ENCODE results near the gene FABP3. TPM values are rescaled to one million over a fixed set of nuclear protein-coding genes. Genes with fewer than 3 reads are reported as not detected.

The FABP3 gene
- total and polyA plus RNA-seq, 10 of the 15 experiments (the other 5 are each of a cell fraction or from before 2014, with no cell fraction given), result 0.36 to 1.2 (median 0.67) TPM; not detected in 2

- FAIRE-seq (no peak), ATAC-seq (no peak), DNase-seq (ENCODE audit: low read depth, low spot score) (no peak)
- H3K36me3 ChIP-seq (ENCODE audit: control insufficient read depth in 2 of 2, insufficient read depth in 2 of 2, low read length in 1 of 2), result no peaks in the 10 kb centered on the region
- no peaks in the 10 kb centered on the region for H3K9me3 ChIP-seq (replicated peaks; ENCODE audit: control insufficient read depth, insufficient read depth, low read length)
- no peak overlapping the region for H2AFZ ChIP-seq (ENCODE audit: control insufficient read depth, low read depth, low read length)
- no peaks in the 10 kb centered on the region for H4K20me1 ChIP-seq (ENCODE audit: control insufficient read depth, insufficient read depth)
- in situ Hi-C loops (cut with MboI), result loop anchor here (10.0 kb wide), 2 partner anchors 124 to 236 kb away; no protein-coding TSS in a partner anchor
- no peak overlapping the region for H3K4me3 ChIP-seq
- ChIA-PET CTCF (interaction anchor here (0.8 to 10.6 kb wide), 25 partner anchors 8 to 296 kb away, joined by 3 to 204 read pairs (median 9); partner anchors contain the start of genes PEF1 and SERINC2), POLR2A (interaction anchor here (0.5 to 2.4 kb wide), 2 partner anchors 129 to 141 kb away, joined by 4 to 11 read pairs; no protein-coding TSS in a partner anchor), RAD21 (ENCODE audit: unreplicated experiment) (interaction anchor here (0.5 to 9.6 kb wide), 8 partner anchors 25 to 237 kb away, joined by 3 to 99 read pairs (median 12); partner anchors contain the start of gene FABP3), SMC1A (ENCODE audit: uncharacterized antibody, unreplicated experiment) (interaction anchor here (0.6 to 9.5 kb wide), 16 partner anchors 15 to 294 kb away, joined by 3 to 135 read pairs (median 4); partner anchors contain the start of genes SNRNP40 and ZCCHC17)
- H3K27ac ChIP-seq (ENCODE audit: control insufficient read depth, insufficient read depth), result no peak overlapping the region
- no peak overlapping the region for H3K4me2 ChIP-seq (ENCODE audit: control insufficient read depth, insufficient read depth)
- H3K9ac ChIP-seq (ENCODE audit: control insufficient read depth, insufficient read depth, low read length), result no peak overlapping the region
- TF ChIP-seq ZNF217 (IDR thresholded peaks at IDR 0.05) (no peak), NFYB (IDR thresholded peaks at IDR 0.05; ENCODE audit: insufficient read depth, low read depth, low read length) (no peak), MEF2A (IDR thresholded peaks at IDR 0.05; ENCODE audit: insufficient read depth, low read depth, low read length) (no peak), RFX5 (IDR thresholded peaks at IDR 0.05; ENCODE audit: low read depth, low read length) (no peak), SMARCA5 (IDR thresholded peaks at IDR 0.05) (no peak), SKIL (IDR thresholded peaks at IDR 0.05; ENCODE audit: low read depth, poor library complexity, severe bottlenecking) (no peak), CHD4 (IDR thresholded peaks at IDR 0.05) (no peak), PAX5 (IDR thresholded peaks at IDR 0.05; ENCODE audit: borderline replicate concordance, low read depth, low read length) (no peak), NBN (IDR thresholded peaks at IDR 0.05) (no peak)
- BruUV-seq (replicated peaks), result no TSS peak
- peaks cover 11% of the 10 kb centered on the region for H3K4me1 ChIP-seq (ENCODE audit: control insufficient read depth, insufficient read depth, low read length)
- no peaks in the 10 kb centered on the region for H3K27me3 ChIP-seq (replicated peaks in 1 of 2; ENCODE audit: control insufficient read depth in 2 of 2, insufficient read depth in 2 of 2, low read length in 1 of 2)
- intact Hi-C loops (cut with micrococcal nuclease; ENCODE audit: unreplicated experiment), result no loop called here
- WGBS (ENCODE audit: insufficient coverage, insufficient replicate concordance, low lambda C conversion rate, missing lambda C conversion rate), result 55% methylated on average over 5 of the region's 5 CpGs
- H3K79me2 ChIP-seq (ENCODE audit: control insufficient read depth, insufficient read depth, low read length), result no peaks in the 10 kb centered on the region
These were observed 47.8 kb upstream of the FABP3 start for GRCh38 chr1:31420716-31421115.

Measured in GM12878 (cell line).